BE2C (cell line): ENCODE results near the gene CAMTA1.

Experiments used
- DNase-seq: peaks from one replicate; pipeline ENCODE4 v3.0.0-alpha.2; 2020
- H3K27me3 ChIP-seq: fragments of 250-450 bp; sonication (Bioruptor Pico); 2 replicates; pipeline ENCODE4 v1.5.1; 2020; ENCODE audit warnings: mild to moderate bottlenecking
- H3K36me3 ChIP-seq: fragments of 250-450 bp; sonication (Bioruptor Pico); 2 replicates; pipeline ENCODE4 v1.5.1; 2020; ENCODE audit warnings: mild to moderate bottlenecking
- H3K4me1 ChIP-seq: fragments of 250-450 bp; sonication (Bioruptor Pico); 2 replicates; pipeline ENCODE4 v1.5.1; 2020
- H3K4me3 ChIP-seq: 2 replicates; pipeline ENCODE4 v1.5.1; 2011; ENCODE audit warnings: low read depth, low read length
- H3K9me3 ChIP-seq: fragments of 250-450 bp; sonication (Bioruptor Pico); 2 replicates; pipeline ENCODE4 v1.5.1; 2020
- TF ChIP-seq, protein P1 (sequence below): IDR thresholded peaks from 2 replicates; pipeline ENCODE4 v1.5.1; 2012; ENCODE audit warnings: mild to moderate bottlenecking, low read depth, low read length

Gene CAMTA1

DNA sequence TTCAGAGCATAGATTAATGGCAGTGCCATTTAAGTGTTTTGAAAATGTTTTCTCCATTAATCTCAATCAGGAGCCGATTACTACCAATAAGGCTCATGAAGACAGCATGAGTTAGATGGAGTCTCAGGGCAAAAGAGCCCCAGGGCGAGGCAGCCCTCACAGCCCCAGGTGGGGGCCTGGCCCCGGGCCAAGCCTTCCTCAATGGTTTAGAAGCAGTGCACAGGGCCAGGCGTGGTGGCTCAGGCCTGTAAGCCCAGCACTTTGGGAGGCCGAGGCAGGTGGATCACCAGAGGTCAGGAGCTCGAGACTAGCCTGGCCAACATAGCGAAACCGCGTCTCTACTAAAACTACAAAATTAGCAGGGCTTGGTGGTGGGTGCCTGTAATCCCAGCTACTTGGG, 637.7 kb downstream of the CAMTA1 start:
- Histone ChIP-seq H3K9me3 (no peaks in the 10 kb centered on the region), H3K4me1 (no peaks in the 10 kb centered on the region), H3K27me3 (no peaks in the 10 kb centered on the region), H3K36me3 (no peaks in the 10 kb centered on the region), H3K4me3 (no peak overlapping the region)
- DNase-seq = no peak
- TF ChIP-seq, protein P1, sequence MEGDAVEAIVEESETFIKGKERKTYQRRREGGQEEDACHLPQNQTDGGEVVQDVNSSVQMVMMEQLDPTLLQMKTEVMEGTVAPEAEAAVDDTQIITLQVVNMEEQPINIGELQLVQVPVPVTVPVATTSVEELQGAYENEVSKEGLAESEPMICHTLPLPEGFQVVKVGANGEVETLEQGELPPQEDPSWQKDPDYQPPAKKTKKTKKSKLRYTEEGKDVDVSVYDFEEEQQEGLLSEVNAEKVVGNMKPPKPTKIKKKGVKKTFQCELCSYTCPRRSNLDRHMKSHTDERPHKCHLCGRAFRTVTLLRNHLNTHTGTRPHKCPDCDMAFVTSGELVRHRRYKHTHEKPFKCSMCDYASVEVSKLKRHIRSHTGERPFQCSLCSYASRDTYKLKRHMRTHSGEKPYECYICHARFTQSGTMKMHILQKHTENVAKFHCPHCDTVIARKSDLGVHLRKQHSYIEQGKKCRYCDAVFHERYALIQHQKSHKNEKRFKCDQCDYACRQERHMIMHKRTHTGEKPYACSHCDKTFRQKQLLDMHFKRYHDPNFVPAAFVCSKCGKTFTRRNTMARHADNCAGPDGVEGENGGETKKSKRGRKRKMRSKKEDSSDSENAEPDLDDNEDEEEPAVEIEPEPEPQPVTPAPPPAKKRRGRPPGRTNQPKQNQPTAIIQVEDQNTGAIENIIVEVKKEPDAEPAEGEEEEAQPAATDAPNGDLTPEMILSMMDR = no peak

GRCh38 chr1:7424352-7424890, 639.2 kb downstream of the CAMTA1 start:
- no peaks in the 10 kb centered on the region for H3K9me3 ChIP-seq

DNA sequence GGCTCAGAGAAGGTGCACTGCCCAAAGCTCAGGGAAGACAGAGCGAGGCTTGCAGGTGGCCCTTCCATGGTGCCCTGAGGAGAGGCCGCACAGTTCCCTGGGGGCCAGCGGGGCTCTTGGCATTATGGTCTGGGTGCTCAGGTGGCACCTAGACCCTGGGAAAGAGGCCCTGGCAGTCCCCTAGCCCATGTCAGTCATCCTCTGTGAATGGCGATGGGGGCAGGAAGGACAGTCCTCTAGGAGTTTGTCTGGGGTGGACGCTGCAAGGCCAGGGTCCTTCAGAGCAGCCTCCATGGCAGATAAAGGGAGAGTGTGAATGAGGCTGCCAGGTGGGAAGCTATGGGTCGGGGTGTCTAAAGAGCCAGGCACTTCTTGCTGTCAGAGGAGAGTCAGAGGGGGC, 640.0 kb downstream of the CAMTA1 start:
- DNase-seq = no peak
- Histone ChIP-seq H3K4me1 (no peaks in the 10 kb centered on the region), H3K27me3 (no peaks in the 10 kb centered on the region), H3K4me3 (no peak overlapping the region), H3K9me3 (no peaks in the 10 kb centered on the region), H3K36me3 (no peaks in the 10 kb centered on the region)
- TF ChIP-seq, protein P1 = no peak

More at GRCh38 chr1:7424352-7424890, 639.2 kb downstream of the CAMTA1 start:
- TF ChIP-seq, protein P1 = no peak
- Histone ChIP-seq H3K27me3 (no peaks in the 10 kb centered on the region), H3K4me3 (no peak overlapping the region), H3K36me3 (no peaks in the 10 kb centered on the region), H3K4me1 (no peaks in the 10 kb centered on the region)
- no peak for DNase-seq

DNA sequence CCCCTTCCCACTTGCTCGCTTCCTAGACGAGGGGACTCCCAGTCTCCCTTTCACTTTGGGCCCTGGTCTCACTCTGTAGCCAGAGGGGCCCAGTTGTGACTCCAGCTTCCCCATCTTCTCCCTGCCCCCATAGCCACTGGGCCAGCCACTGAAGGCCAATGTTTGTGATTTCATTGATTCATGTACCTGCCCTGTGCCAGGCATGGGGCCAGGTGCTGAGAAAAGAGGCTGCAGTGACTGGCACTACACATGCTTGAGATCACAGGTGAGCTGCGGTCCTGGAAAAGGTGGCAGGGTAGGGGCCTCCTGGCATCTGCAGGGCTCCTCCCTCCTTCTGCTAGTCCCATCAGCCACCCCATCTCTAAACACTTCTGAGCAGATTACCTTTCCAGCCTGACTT, 640.5 kb downstream of the CAMTA1 start:
- no peaks in the 10 kb centered on the region for H3K36me3 ChIP-seq
- no peaks in the 10 kb centered on the region for H3K27me3 ChIP-seq
- no peaks in the 10 kb centered on the region for H3K4me1 ChIP-seq
- no peak for DNase-seq
- TF ChIP-seq, protein P1 = no peak
- H3K9me3 ChIP-seq = no peaks in the 10 kb centered on the region
- no peak overlapping the region for H3K4me3 ChIP-seq

- TF ChIP-seq, protein P1 = no peak
- Histone ChIP-seq H3K27me3 (no peaks in the 10 kb centered on the region), H3K4me3 (no peak overlapping the region), H3K36me3 (no peaks in the 10 kb centered on the region), H3K9me3 (no peaks in the 10 kb centered on the region), H3K4me1 (no peaks in the 10 kb centered on the region)
- no peak for DNase-seq
Measured at GRCh38 chr1:7426780-7427604, 641.7 kb downstream of the CAMTA1 start.
